ENCODE measurements around the gene TSTD2. TPM values are rescaled to one million over a fixed set of nuclear protein-coding genes. Genes with fewer than 3 reads are reported as not detected.
A peak's percentile ranks its signal among the peaks of the same experiment; 100 is the strongest.

Gene TSTD2
- total and polyA plus RNA-seq, 5 experiments from 2014 or later: 7.0 to 26.5 (median 8.9) TPM

- POLR2A ChIA-PET: no interaction called here
- no peak overlapping the region for H3K27ac Mint-ChIP-seq
- H3K36me3 Mint-ChIP-seq: peaks cover 0 to 2% (median 0%) of the 10 kb centered on the region in 3 donors
- H3K4me1 Mint-ChIP-seq: peaks cover 0 to 6% (median 4%) of the 10 kb centered on the region in 4 donors
- no peak overlapping the region for H3K4me3 Mint-ChIP-seq
- H3K9me3 Mint-ChIP-seq: no peaks in the 10 kb centered on the region
- no peak for DNase-seq
- peaks cover 14 to 55% (median 32%) of the 10 kb centered on the region in 5 donors for H3K27me3 Mint-ChIP-seq
- no peak for ATAC-seq
Observed at GRCh38 chr9:97556721-97557605, 76.2 kb downstream of the TSTD2 start.

- peak overlapping the region in 1 of 10 donors; percentile 32 for H3K27ac Mint-ChIP-seq
- H3K27me3 Mint-ChIP-seq: peaks cover 13 to 56% (median 27%) of the 10 kb centered on the region in 5 donors
- POLR2A ChIA-PET: no interaction called here
- peaks cover 0 to 2% (median 0%) of the 10 kb centered on the region in 3 donors for H3K36me3 Mint-ChIP-seq
- peaks cover 0 to 6% (median 4%) of the 10 kb centered on the region in 4 donors for H3K4me1 Mint-ChIP-seq
- no peak overlapping the region for H3K4me3 Mint-ChIP-seq
- H3K9me3 Mint-ChIP-seq: no peaks in the 10 kb centered on the region
- DNase-seq (no peak), ATAC-seq (no peak)
Observed at GRCh38 chr9:97556036-97556720, 77.0 kb downstream of the TSTD2 start.

DNA sequence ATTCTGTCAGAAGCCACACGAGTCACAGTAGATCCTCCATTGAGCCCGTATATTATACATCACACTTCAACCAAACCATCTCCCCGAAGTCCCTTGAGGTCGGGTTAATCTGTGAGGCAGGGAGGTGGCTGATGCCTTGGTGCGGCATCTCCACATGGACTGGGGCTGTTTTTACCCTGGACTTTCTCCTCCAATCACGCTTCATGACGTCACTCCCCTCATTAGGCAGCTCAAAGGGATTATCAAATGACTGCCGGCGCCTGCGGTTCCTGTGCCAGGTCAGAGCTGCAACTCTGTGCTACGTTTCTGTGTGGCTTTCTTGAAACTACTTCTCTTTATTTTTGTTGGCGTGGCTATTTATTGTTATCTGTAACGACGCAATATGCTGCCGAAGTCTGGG, 78.0 kb downstream of the TSTD2 start:
- Mint-ChIP-seq H3K9me3 (no peaks in the 10 kb centered on the region), H3K4me1 (peaks cover 0 to 6% (median 4%) of the 10 kb centered on the region in 4 donors), H3K27ac (no peak overlapping the region), H3K36me3 (peaks cover 0 to 2% (median 0%) of the 10 kb centered on the region in 3 donors), H3K27me3 (peaks cover 15 to 56% (median 27%) of the 10 kb centered on the region in 5 donors), H3K4me3 (no peak overlapping the region)
- ATAC-seq: no peak
- no peak for DNase-seq
- POLR2A ChIA-PET: no interaction called here

DNA sequence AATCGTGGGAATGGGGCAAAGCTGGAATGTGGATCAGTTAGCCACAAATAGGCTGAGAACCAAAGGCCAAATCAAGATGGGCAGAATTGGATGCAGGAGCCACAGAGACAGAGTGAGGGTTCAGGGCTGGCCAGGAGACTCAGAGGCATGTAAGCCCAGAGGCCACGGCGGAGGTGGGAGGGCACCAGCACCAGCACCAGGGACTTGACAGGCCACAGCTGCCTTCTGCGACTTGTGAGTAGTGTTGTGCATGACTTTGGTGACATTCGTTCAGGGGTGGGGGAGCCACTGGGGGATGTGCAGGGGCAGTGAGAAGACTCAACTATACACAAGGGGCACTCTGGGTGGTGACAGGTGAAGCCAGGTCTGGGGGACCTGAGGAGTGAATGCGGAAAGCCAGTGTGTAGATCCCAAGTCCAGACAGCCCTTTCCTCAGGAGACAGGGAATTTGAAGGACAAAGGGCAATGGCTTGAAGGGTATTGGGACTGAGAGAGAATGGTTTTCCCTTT, 78.5 kb downstream of the TSTD2 start:
- Mint-ChIP-seq H3K27ac (no peak overlapping the region), H3K9me3 (no peaks in the 10 kb centered on the region), H3K36me3 (peaks cover 0 to 2% (median 0%) of the 10 kb centered on the region in 3 donors), H3K4me3 (no peak overlapping the region), H3K27me3 (peaks cover 14 to 50% (median 27%) of the 10 kb centered on the region in 5 donors), H3K4me1 (peaks cover 0 to 6% (median 4%) of the 10 kb centered on the region in 4 donors)
- no peak for DNase-seq
- ATAC-seq: no peak
- POLR2A ChIA-PET: no interaction called here

DNA sequence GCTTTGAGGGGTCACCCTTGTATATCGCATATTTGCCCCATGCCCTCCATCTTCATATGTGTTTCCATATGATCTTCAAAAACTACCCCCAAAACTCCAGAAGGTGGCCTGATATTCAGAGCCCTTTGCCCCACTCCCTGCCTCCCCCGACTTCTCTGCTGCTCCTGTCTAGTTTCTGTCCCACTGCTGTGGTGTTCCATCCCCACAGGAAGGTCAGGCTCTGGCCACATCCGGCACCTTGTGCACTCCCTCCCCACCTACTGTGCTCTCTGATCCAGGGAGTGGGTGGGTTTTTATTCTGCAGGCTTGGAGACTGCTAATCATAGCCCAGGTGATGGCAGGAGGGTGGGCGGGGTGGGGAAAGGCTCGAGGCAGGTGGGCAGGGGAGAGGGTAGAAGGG, 79.3 kb downstream of the TSTD2 start:
- Mint-ChIP-seq H3K4me1 (peaks cover 0 to 2% (median under 1%) of the 10 kb centered on the region in 4 donors), H3K27me3 (peaks cover 14 to 42% (median 28%) of the 10 kb centered on the region in 5 donors), H3K27ac (peak overlapping the region in 1 of 10 donors; percentile 94), H3K4me3 (no peak overlapping the region), H3K36me3 (peaks cover 0 to 2% (median 0%) of the 10 kb centered on the region in 3 donors), H3K9me3 (no peaks in the 10 kb centered on the region)
- ATAC-seq (no peak), DNase-seq (no peak)
- POLR2A ChIA-PET: no interaction called here

- Mint-ChIP-seq H3K4me3 (no peak overlapping the region), H3K4me1 (no peaks in the 10 kb centered on the region), H3K27ac (no peak overlapping the region), H3K36me3 (peaks cover 0 to 2% (median 0%) of the 10 kb centered on the region in 3 donors), H3K9me3 (no peaks in the 10 kb centered on the region), H3K27me3 (peaks cover 14 to 42% (median 29%) of the 10 kb centered on the region in 5 donors)
- DNase-seq (no peak), ATAC-seq (no peak)
- POLR2A ChIA-PET: no interaction called here
Observed at GRCh38 chr9:97553141-97553540, 80.0 kb downstream of the TSTD2 start.

DNA sequence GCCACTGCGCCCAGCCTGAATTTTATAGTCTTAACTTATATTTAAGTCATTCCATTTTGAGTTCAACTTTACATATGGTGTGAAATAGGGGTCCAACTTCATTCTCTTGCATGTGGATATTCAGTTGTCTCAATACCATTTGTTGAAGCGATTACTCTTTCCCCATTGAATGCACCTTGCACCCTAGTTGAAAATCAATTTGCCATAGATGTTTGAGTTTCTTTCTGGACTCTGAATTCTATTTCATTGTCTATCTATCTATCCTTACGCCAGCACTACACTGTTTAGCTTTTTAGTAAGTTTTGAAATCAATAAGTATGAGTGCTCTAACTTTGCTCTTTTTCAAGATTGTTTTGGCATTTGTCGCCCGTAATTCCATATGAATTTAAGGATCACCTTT, 81.9 kb downstream of the TSTD2 start:
- no peak for DNase-seq
- Mint-ChIP-seq H3K27me3 (peaks cover 12 to 35% (median 30%) of the 10 kb centered on the region in 5 donors), H3K4me1 (no peaks in the 10 kb centered on the region), H3K27ac (no peak overlapping the region), H3K36me3 (no peaks in the 10 kb centered on the region), H3K9me3 (no peaks in the 10 kb centered on the region), H3K4me3 (no peak overlapping the region)
- no peak for ATAC-seq
- POLR2A ChIA-PET: no interaction called here

DNA sequence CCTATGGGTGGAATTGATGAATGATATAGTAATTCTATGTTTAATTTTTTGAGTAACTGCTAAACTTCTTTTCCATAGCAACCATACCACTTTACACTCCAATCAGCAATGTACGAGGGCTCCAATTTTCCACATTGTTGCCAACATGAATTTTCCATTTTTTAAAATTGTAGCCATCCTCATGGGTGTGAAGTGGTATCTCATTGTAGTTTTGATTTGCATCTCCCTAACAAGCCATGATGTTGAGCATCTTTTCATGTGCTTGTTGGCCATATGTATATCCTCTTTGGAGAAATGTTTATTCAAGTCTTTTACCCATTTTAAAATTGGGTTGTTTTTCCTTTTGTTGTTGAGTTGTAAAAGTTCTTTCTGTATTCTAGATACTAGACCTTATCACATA, 82.8 kb downstream of the TSTD2 start:
- POLR2A ChIA-PET: no interaction called here
- Mint-ChIP-seq H3K36me3 (no peaks in the 10 kb centered on the region), H3K27me3 (peaks cover 7 to 29% (median 23%) of the 10 kb centered on the region in 5 donors), H3K4me1 (no peaks in the 10 kb centered on the region), H3K4me3 (no peak overlapping the region), H3K9me3 (no peaks in the 10 kb centered on the region), H3K27ac (no peak overlapping the region)
- ATAC-seq: no peak
- DNase-seq: no peak

Other genes starting within 250 kb of the TSTD2 start
- gene TDRD7, start 221.3 kb downstream of the TSTD2 start, total RNA-seq: 10 to 100 TPM; 10.2 to 10.6 TPM
- 1 to 10 TPM; 2.5 to 5.0 (median 3.0) TPM for gene TDRD7, start 221.3 kb downstream of the TSTD2 start, polyA plus RNA-seq
- 1 to 10 TPM in 1 of 2 experiments, under 1 TPM in 1; 0.96 to 1.6 TPM for gene TMOD1, start 131.7 kb downstream of the TSTD2 start, total RNA-seq
- 1 to 10 TPM in 2 of 3 donors, under 1 TPM in 1; 0.92 to 2.7 (median 1.2) TPM for gene TMOD1, start 131.7 kb downstream of the TSTD2 start, polyA plus RNA-seq
- 10 to 100 TPM; 41.4 to 43.6 TPM for gene NCBP1, start 453 bp upstream of the TSTD2 start, total RNA-seq
- 10 to 100 TPM; 17.9 to 19.7 (median 18.1) TPM for gene NCBP1, start 453 bp upstream of the TSTD2 start, polyA plus RNA-seq
- gene XPA, start 64.0 kb upstream of the TSTD2 start, total RNA-seq: 10 to 100 TPM; 22.2 to 25.9 TPM
- 10 to 100 TPM; 34.8 to 39.2 (median 35.1) TPM for gene XPA, start 64.0 kb upstream of the TSTD2 start, polyA plus RNA-seq
- gene FOXE1, start 219.9 kb upstream of the TSTD2 start, total RNA-seq: not detected
- not detected for gene FOXE1, start 219.9 kb upstream of the TSTD2 start, polyA plus RNA-seq